WTC11 (cell line): Measurements from ENCODE around the gene BICC1. TPM values are rescaled to one million over a fixed set of nuclear protein-coding genes. Genes with fewer than 3 reads are reported as not detected.

Experiments used
- ATAC-seq: fragments of 200-7000 bp; cut with Tn5 transposase; 2 replicates; pipeline ENCODE4 v1.10.0; 2021; ENCODE audit warnings: mild to moderate bottlenecking, moderate library complexity
- CTCF ChIA-PET: fragments of 300-600 bp; sonication (Branson Sonifier 250); formaldehyde crosslinking; loops from one replicate; lab custom pipeline; 2021; ENCODE audit warnings: antibody characterized with exemption; lab: Charles Lee
- POLR2A ChIA-PET: fragments of 350-600 bp; sonication (Branson Sonifier 250); formaldehyde crosslinking; loops from one replicate; lab custom pipeline; 2021; ENCODE audit warnings: antibody characterized with exemption; lab: Charles Lee
- DNase-seq: peaks from one replicate; pipeline ENCODE4 v3.0.0; 2021; ENCODE audit warnings: low spot score
- H3K27ac Mint-ChIP-seq: 2 replicates; pipeline ENCODE4 v1.8.0; 2021; ENCODE audit warnings: mixed read lengths
- H3K27me3 Mint-ChIP-seq: 2 replicates; pipeline ENCODE4 v1.8.0; 2021; ENCODE audit warnings: low read depth, mild to moderate bottlenecking, moderate library complexity, mixed read lengths
- H3K36me3 Mint-ChIP-seq: 2 replicates; pipeline ENCODE4 v1.8.0; 2021; ENCODE audit warnings: mixed read lengths
- H3K4me1 Mint-ChIP-seq: 2 replicates; pipeline ENCODE4 v1.8.0; 2022; ENCODE audit warnings: mixed read lengths
- H3K4me3 Mint-ChIP-seq: 2 replicates; pipeline ENCODE4 v1.8.0; 2021; ENCODE audit warnings: mild to moderate bottlenecking, moderate library complexity, mixed read lengths
- H3K9me3 Mint-ChIP-seq: 2 replicates; pipeline ENCODE4 v1.8.0; 2021; ENCODE audit warnings: mixed read lengths
- AR ChIP-seq: fragments of 250-450 bp; sonication (Bioruptor Pico); IDR thresholded peaks from 2 replicates; pipeline ENCODE4 v1.9.0; 2021; ENCODE audit warnings: mild to moderate bottlenecking
- ESRRA ChIP-seq: sonication (generic); formaldehyde crosslinking; IDR thresholded peaks from 2 replicates; pipeline ENCODE4 v1.8.1; 2022; ENCODE audit warnings: mild to moderate bottlenecking, missing genetic modification reagents, borderline replicate concordance
- FOXJ3 ChIP-seq: sonication (generic); formaldehyde crosslinking; IDR thresholded peaks from 2 replicates; pipeline ENCODE4 v1.9.0; 2021; ENCODE audit warnings: missing genetic modification reagents, mild to moderate bottlenecking, borderline replicate concordance
- GRHL2 ChIP-seq: fragments of 250-450 bp; sonication (Bioruptor Pico); IDR thresholded peaks from 2 replicates; pipeline ENCODE4 v1.8.0; 2022; ENCODE audit warnings: mild to moderate bottlenecking, moderate library complexity; ENCODE audit not compliant: insufficient replicate concordance, severe bottlenecking
- IRF2 ChIP-seq: sonication (generic); formaldehyde crosslinking; IDR thresholded peaks from 2 replicates; pipeline ENCODE4 v1.8.0; 2022; ENCODE audit warnings: low read depth, missing genetic modification reagents, borderline replicate concordance
- KAT7 ChIP-seq: sonication (generic); formaldehyde crosslinking; IDR thresholded peaks from 2 replicates; pipeline ENCODE4 v1.8.1; 2023; ENCODE audit warnings: missing genetic modification reagents, mild to moderate bottlenecking, borderline replicate concordance
- MLX ChIP-seq: sonication (generic); formaldehyde crosslinking; IDR thresholded peaks from 2 replicates; pipeline ENCODE4 v1.8.1; 2023; ENCODE audit warnings: mild to moderate bottlenecking, missing genetic modification reagents, moderate library complexity
- MXD4 ChIP-seq: fragments of 250-450 bp; sonication (Bioruptor Pico); IDR thresholded peaks from 2 replicates; pipeline ENCODE4 v1.8.0; 2021; ENCODE audit warnings: mild to moderate bottlenecking, moderate library complexity, borderline replicate concordance
- MYBL2 ChIP-seq: sonication (generic); formaldehyde crosslinking; IDR thresholded peaks from 2 replicates; pipeline ENCODE4 v1.8.1; 2023; ENCODE audit warnings: mild to moderate bottlenecking, moderate library complexity, missing genetic modification reagents
- NR2C2 ChIP-seq: sonication (generic); formaldehyde crosslinking; IDR thresholded peaks from 2 replicates; pipeline ENCODE4 v1.8.0; 2022; ENCODE audit warnings: mild to moderate bottlenecking, missing genetic modification reagents
- PRRX2 ChIP-seq: fragments of 250-450 bp; sonication (Bioruptor Pico); IDR thresholded peaks from 2 replicates; pipeline ENCODE4 v1.8.0; 2021; ENCODE audit warnings: mild to moderate bottlenecking
- TP53 ChIP-seq: sonication (generic); formaldehyde crosslinking; IDR thresholded peaks from 2 replicates; pipeline ENCODE4 v1.8.1; 2023; ENCODE audit warnings: mild to moderate bottlenecking, missing genetic modification reagents
- ZBTB43 ChIP-seq: sonication (generic); formaldehyde crosslinking; IDR thresholded peaks from 2 replicates; pipeline ENCODE4 v1.8.1; 2023; ENCODE audit warnings: mild to moderate bottlenecking, missing genetic modification reagents
- ZNF232 ChIP-seq: sonication (generic); formaldehyde crosslinking; IDR thresholded peaks from 2 replicates; pipeline ENCODE4 v1.8.0; 2022; ENCODE audit warnings: mild to moderate bottlenecking, missing genetic modification reagents
- ZNF317 ChIP-seq: sonication (generic); formaldehyde crosslinking; IDR thresholded peaks from 2 replicates; pipeline ENCODE4 v1.8.1; 2023; ENCODE audit warnings: low read depth, mild to moderate bottlenecking, moderate library complexity, missing genetic modification reagents, borderline replicate concordance
- ZNF416 ChIP-seq: fragments of 250-450 bp; sonication (Bioruptor Pico); IDR thresholded peaks from 2 replicates; pipeline ENCODE4 v1.9.0; 2021; ENCODE audit warnings: mild to moderate bottlenecking, inconsistent platforms
- ZNF512 ChIP-seq: sonication (generic); formaldehyde crosslinking; IDR thresholded peaks from 2 replicates; pipeline ENCODE4 v1.8.1; 2022; ENCODE audit warnings: missing genetic modification reagents, borderline replicate concordance
- ZNF671 ChIP-seq: fragments of 250-450 bp; sonication (Bioruptor Pico); IDR thresholded peaks from 2 replicates; pipeline ENCODE4 v1.8.0; 2021; ENCODE audit warnings: mild to moderate bottlenecking
- total RNA-seq: library from RNA; stranded (reverse); gene quantifications from 3 replicates; pipeline ENCODE4 v1.2.3, GENCODE V29; 2021

The BICC1 gene
- total RNA-seq, 1 experiment from 2014 or later = 0.61 TPM

GRCh38 chr10:58735087-58735486 lies 222.4 kb downstream of the BICC1 start:
- POLR2A ChIA-PET = no interaction called here
- peaks cover 20% of the 10 kb centered on the region for H3K36me3 Mint-ChIP-seq
- CTCF ChIA-PET = no interaction called here
- no peak overlapping the region for H3K27ac Mint-ChIP-seq
- DNase-seq = no peak
- peaks cover 27% of the 10 kb centered on the region for H3K9me3 Mint-ChIP-seq
- no peaks in the 10 kb centered on the region for H3K27me3 Mint-ChIP-seq
- no peak overlapping the region for H3K4me3 Mint-ChIP-seq
- ATAC-seq = no peak
- no peaks in the 10 kb centered on the region; the same call in 1 of the 2 replicates for H3K4me1 Mint-ChIP-seq
- no peak for TF ChIP-seq MXD4 (CRISPR knock-in tag)
- no peak for TF ChIP-seq PRRX2 (CRISPR knock-in tag)
- no peak for TF ChIP-seq NR2C2
- no peak for TF ChIP-seq ZNF416 (CRISPR knock-in tag)
- TF ChIP-seq AR (CRISPR knock-in tag) = no peak
- TF ChIP-seq ZNF512 (CRISPR knock-in tag) = no peak
- no peak for TF ChIP-seq ZNF232 (CRISPR knock-in tag)
- no peak for TF ChIP-seq MLX
- TF ChIP-seq ZNF671 (CRISPR knock-in tag) = no peak
- TF ChIP-seq ZNF317 (CRISPR knock-in tag) = no peak
- TF ChIP-seq, all 79 proteins: peak for 0

GRCh38 chr10:58740620-58741369 lies 228.1 kb downstream of the BICC1 start:
- ChIA-PET CTCF (interaction anchor here (1.0 kb wide), 1 partner anchor 326 kb away, joined by 3 read pairs; no protein-coding TSS in a partner anchor), POLR2A (no interaction called here)
- Mint-ChIP-seq H3K36me3 (peaks cover 3% of the 10 kb centered on the region; the same call in 1 of the 2 replicates), H3K9me3 (peaks cover 11% of the 10 kb centered on the region), H3K4me3 (no peak overlapping the region), H3K27ac (no peak overlapping the region), H3K4me1 (peaks cover 4% of the 10 kb centered on the region; the same call in 1 of the 2 replicates), H3K27me3 (no peaks in the 10 kb centered on the region)
- no peak for TF ChIP-seq ZBTB43 (CRISPR knock-in tag)
- no peak for TF ChIP-seq IRF2 (CRISPR knock-in tag)
- no peak for TF ChIP-seq GRHL2 (CRISPR knock-in tag)
- no peak for TF ChIP-seq ESRRA (CRISPR knock-in tag)
- no peak for TF ChIP-seq NR2C2
- no peak for TF ChIP-seq MYBL2 (CRISPR knock-in tag)
- TF ChIP-seq KAT7 = no peak
- no peak for TF ChIP-seq TP53 (CRISPR knock-in tag)
- no peak for TF ChIP-seq FOXJ3
- no peak for DNase-seq
- no peak for ATAC-seq
